ENCODE results near the gene PRR5.

The PRR5 gene

DNA sequence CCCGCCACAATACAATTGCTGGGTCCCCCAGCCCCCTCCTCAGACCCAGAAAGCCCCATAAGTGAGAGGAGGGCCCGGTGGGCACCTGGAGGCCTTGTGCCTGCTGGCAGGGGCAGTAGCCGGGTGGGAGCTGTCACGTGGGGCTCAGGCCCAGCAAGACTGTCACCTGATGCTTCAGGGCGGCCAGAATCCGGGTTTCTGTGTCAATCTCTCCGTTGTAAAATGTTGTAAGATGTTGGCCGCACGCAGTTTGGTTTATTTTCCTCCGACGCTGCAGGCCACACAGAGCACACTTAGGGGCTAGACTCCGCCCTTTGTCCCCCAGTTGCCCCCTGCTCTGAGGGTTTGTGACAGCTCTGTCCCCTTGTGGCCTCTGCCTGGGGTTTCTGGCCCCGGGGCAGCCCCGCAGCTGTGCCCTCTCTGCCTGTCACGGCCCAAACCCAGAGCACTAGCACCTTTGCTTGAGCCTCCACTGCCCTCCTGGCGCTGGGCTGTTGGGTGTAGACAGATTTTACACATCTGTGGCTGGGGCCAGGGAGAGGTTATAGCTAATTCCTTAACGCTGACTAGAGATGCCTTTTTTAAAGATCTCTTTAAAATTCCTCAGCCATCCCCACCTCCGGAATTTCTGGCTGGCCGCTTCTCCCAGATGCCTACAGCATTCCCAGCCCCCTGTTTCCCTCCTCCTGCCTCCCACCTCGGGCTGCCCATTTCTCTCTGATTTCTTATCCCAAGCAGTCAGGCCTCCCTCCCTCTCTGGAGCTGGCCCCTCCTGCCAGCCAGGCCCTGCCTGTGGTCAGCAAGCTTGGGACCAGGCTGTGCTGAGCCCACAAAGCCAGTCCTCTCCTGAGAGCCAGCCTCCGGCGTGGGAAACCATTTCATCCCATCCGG lies 3.2 kb upstream of the PRR5 start:
- H3K27ac ChIP-seq (ENCODE audit: low read depth, low read length): peak overlapping the region; percentile 23

DNA sequence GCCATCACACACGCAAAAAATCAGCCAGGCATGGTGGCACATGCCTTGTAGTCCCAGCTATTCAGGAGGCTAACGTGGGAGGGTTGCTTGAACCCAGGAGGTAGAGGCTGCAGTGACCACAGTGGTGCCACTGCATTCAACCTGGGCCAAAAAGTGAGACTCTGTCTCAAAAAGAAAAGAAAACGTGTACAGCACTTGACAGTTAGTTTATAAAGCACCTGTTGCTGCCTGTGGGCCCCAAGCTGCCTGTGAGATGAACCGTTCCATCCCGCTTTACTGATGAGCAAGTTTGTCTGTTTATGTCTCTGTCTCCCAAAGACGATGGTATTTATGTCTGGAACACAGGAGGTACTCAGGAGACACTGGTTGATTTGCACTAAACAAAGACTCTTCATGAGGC lies 1.5 kb upstream of the PRR5 start:
- H3K27ac ChIP-seq (ENCODE audit: low read depth, low read length): no peak overlapping the region
- no peaks in the 10 kb centered on the region for H3K36me3 ChIP-seq (ENCODE audit: insufficient read depth, low read length)
- peaks cover 0 to 37% of the 10 kb centered on the region in 2 donors for H3K27me3 ChIP-seq (ENCODE audit: control insufficient read depth in 1 of 2, insufficient read depth in 2 of 2, low read length in 2 of 2)
- H3K4me1 ChIP-seq (ENCODE audit: insufficient read depth, low read length): peaks cover 4% of the 10 kb centered on the region
- no peak overlapping the region for H3K9ac ChIP-seq (ENCODE audit: low read length)
- no peak overlapping the region for H3K4me3 ChIP-seq (ENCODE audit: low read depth in 1 of 2, low read length in 2 of 2)
- H3K9me3 ChIP-seq (ENCODE audit: low read length): no peaks in the 10 kb centered on the region

More for the DNA sequence above, 3.2 kb upstream of the PRR5 start:
- H3K27me3 ChIP-seq (ENCODE audit: control insufficient read depth in 1 of 2, insufficient read depth in 2 of 2, low read length in 2 of 2): peaks cover 0 to 29% of the 10 kb centered on the region in 2 donors
- H3K4me3 ChIP-seq (ENCODE audit: low read depth in 1 of 2, low read length in 2 of 2): no peak overlapping the region
- no peaks in the 10 kb centered on the region for H3K9me3 ChIP-seq (ENCODE audit: low read length)
- H3K9ac ChIP-seq (ENCODE audit: low read length): no peak overlapping the region
- H3K4me1 ChIP-seq (ENCODE audit: insufficient read depth, low read length): peaks cover 4% of the 10 kb centered on the region
- H3K36me3 ChIP-seq (ENCODE audit: insufficient read depth, low read length): no peaks in the 10 kb centered on the region

DNA sequence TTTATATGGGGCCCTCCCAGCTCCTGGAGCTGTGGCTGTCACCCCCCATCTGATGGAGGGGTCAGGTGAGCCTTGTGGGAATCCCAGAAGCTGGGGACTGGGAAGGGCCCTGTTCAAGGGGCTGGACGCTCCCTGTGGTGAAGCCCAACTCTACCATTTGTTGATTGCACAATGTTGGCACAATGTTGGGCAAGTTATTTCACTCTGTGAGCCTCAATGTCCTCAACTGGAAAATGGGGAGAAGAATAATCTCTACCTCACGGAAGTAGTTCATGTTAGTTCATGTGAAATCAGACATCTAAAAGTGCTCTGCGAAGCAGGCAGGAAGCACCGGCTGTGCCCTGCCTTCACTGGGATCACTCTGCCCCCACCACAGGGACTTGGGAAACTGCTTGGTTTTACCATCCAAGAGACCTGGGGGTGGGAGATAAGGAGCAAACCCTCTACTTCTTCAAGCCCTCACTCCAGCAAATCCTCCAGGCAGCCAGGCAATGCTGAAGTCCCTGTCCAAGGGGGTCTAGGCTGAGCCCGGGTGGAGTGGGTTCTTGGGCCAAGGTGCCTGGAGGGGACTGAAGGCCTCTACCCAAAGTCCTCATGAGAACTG lies 715 bp upstream of the PRR5 start:
- H3K27ac ChIP-seq (ENCODE audit: low read depth, low read length): no peak overlapping the region
- peaks cover 4% of the 10 kb centered on the region for H3K4me1 ChIP-seq (ENCODE audit: insufficient read depth, low read length)
- no peaks in the 10 kb centered on the region for H3K36me3 ChIP-seq (ENCODE audit: insufficient read depth, low read length)
- no peak overlapping the region for H3K4me3 ChIP-seq (ENCODE audit: low read depth in 1 of 2, low read length in 2 of 2)
- H3K9me3 ChIP-seq (ENCODE audit: low read length): no peaks in the 10 kb centered on the region
- H3K9ac ChIP-seq (ENCODE audit: low read length): no peak overlapping the region
- peaks cover 0 to 37% of the 10 kb centered on the region in 2 donors for H3K27me3 ChIP-seq (ENCODE audit: control insufficient read depth in 1 of 2, insufficient read depth in 2 of 2, low read length in 2 of 2)

DNA sequence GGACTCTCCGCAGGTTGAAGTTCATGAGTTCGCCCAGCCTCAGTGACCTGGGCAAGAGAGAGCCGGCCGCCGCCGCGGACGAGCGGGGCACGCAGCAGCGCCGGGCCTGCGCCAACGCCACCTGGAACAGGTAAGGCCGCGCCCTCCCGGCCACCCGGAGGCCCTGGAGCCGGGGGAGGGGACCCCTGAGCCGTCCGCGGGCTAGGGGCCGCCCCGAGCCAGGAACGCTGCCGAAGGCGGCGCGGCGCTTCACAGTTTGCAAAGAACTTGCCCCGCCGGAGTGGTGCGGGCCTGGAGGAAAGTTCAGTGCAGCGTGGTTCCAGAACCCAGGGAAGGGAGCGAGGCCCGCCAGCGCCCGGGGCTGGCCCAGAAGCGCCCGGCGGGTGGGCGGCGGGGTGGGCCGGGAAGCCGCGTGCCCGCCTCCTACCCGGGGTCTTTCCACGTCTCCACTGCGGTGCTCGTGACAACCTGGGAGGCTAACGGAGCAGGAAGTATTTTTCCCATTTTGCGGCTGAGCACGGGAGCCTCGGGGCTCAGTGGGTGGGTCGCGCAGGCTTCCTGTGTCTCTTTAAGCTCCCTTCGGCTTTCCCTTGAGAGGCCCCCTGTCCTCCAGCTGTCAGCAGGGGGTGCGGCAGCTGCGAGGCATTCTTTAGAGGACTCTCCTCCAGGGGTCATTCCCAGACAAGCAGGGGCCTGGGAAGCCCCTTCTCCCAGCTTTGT lies 635 bp downstream of the PRR5 start:
- Histone ChIP-seq H3K27ac (ENCODE audit: low read depth, low read length) (no peak overlapping the region), H3K4me3 (ENCODE audit: low read depth in 1 of 2, low read length in 2 of 2) (no peak overlapping the region), H3K36me3 (ENCODE audit: insufficient read depth, low read length) (no peaks in the 10 kb centered on the region), H3K4me1 (ENCODE audit: insufficient read depth, low read length) (peaks cover 4% of the 10 kb centered on the region), H3K27me3 (ENCODE audit: control insufficient read depth in 1 of 2, insufficient read depth in 2 of 2, low read length in 2 of 2) (peaks cover 0 to 43% of the 10 kb centered on the region in 2 donors), H3K9me3 (ENCODE audit: low read length) (no peaks in the 10 kb centered on the region), H3K9ac (ENCODE audit: low read length) (no peak overlapping the region)

DNA sequence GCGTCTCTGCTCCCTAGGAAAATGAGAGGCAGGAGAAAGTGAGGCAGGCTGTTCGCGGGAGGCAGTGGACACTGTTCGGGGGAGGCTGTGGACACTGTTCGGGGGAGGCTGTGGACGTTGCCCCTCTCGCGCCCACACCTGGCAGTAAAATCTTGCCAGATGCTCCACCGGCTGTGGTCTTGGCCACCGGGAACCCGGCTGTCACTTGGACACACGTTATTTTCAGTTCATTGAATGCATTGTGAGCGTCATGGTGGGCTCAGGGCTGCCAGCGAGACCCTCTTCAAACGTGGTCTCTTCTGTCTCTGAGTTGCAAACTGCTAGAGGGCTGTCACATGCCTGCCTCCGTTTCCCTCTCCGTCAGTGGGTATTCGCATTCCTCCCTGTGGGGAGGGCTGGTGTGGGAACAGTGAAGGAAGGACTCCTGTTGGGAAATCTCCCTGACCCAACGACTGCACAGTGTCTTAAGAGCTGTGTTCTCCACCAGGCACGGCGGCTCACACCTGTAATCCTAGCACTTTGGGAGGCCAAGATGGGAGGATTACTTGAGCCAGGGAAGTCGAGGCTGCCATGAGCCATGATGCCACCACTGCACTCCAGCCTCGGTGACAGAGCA lies 1.4 kb downstream of the PRR5 start:
- Histone ChIP-seq H3K4me1 (ENCODE audit: insufficient read depth, low read length) (peaks cover 4% of the 10 kb centered on the region), H3K27ac (ENCODE audit: low read depth, low read length) (no peak overlapping the region), H3K36me3 (ENCODE audit: insufficient read depth, low read length) (no peaks in the 10 kb centered on the region), H3K4me3 (ENCODE audit: low read depth in 1 of 2, low read length in 2 of 2) (no peak overlapping the region), H3K9ac (ENCODE audit: low read length) (no peak overlapping the region), H3K27me3 (ENCODE audit: control insufficient read depth in 1 of 2, insufficient read depth in 2 of 2, low read length in 2 of 2) (peaks cover 0 to 42% of the 10 kb centered on the region in 2 donors), H3K9me3 (ENCODE audit: low read length) (no peaks in the 10 kb centered on the region)

DNA sequence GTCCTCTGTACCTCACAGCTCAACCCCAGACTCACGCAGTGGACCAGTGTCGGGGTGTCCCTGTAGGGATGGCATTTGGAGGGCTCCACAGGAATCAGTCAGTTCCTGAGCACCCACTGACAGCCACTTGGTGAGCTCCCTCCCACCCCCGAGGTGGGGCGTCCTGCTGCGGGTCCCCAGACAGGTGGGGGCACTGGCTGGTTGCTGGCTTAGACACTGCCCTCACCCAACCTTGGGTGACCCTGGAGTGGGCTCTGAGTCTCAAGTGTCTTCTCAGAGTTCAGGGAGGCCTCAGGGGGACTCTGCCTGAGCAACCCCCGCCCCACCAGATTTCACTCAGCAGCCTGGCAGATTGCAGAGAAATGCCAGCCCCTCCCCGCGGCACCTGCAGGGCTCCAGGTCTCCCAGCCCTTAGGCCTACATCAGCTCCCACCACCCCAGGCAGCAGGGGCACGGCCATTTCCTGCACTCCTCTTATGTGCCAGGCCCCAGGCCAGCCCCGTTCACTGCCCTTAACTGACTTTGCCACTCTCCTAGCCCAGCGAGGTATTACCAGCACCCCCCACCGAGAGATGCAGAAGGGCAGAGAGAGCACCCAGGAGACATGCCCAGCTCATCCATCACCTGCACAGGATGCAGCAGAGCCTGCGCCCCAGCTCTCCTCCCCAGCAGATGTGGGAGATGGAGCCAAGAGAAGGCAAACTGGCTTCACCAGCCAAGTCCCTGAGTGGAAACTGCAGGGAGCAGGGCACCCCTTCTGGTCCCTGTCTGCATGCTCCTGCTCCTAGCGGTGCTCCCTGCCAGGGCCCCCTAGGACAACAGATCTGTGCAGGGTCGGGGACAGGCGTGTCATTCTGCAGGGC lies 2.4 kb downstream of the PRR5 start:
- Histone ChIP-seq H3K36me3 (ENCODE audit: insufficient read depth, low read length) (no peaks in the 10 kb centered on the region), H3K9me3 (ENCODE audit: low read length) (no peaks in the 10 kb centered on the region), H3K27ac (ENCODE audit: low read depth, low read length) (no peak overlapping the region), H3K4me3 (ENCODE audit: low read depth in 1 of 2, low read length in 2 of 2) (no peak overlapping the region), H3K4me1 (ENCODE audit: insufficient read depth, low read length) (peaks cover 4% of the 10 kb centered on the region), H3K9ac (ENCODE audit: low read length) (no peak overlapping the region), H3K27me3 (ENCODE audit: control insufficient read depth in 1 of 2, insufficient read depth in 2 of 2, low read length in 2 of 2) (peaks cover 0 to 33% of the 10 kb centered on the region in 2 donors)

DNA sequence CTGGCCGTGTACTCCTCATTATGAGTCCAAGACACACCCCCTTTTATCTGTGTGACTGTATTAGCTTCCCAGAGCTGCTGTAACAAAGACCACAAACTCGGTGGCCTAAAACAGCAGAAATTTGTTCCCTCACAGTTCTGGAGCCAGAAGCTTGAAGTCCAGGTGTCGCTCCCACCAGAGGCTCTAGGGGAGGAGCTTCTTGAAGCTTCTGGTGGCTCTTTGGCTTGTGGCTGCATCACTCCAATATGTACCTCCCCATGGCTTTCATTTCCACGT lies 3.0 kb downstream of the PRR5 start:
- H3K4me1 ChIP-seq (ENCODE audit: insufficient read depth, low read length): peaks cover 4% of the 10 kb centered on the region
- H3K36me3 ChIP-seq (ENCODE audit: insufficient read depth, low read length): no peaks in the 10 kb centered on the region
- H3K27me3 ChIP-seq (ENCODE audit: control insufficient read depth in 1 of 2, insufficient read depth in 2 of 2, low read length in 2 of 2): peaks cover 0 to 33% of the 10 kb centered on the region in 2 donors
- H3K27ac ChIP-seq (ENCODE audit: low read depth, low read length): no peak overlapping the region
- no peaks in the 10 kb centered on the region for H3K9me3 ChIP-seq (ENCODE audit: low read length)
- H3K4me3 ChIP-seq (ENCODE audit: low read depth in 1 of 2, low read length in 2 of 2): no peak overlapping the region
- H3K9ac ChIP-seq (ENCODE audit: low read length): no peak overlapping the region

DNA sequence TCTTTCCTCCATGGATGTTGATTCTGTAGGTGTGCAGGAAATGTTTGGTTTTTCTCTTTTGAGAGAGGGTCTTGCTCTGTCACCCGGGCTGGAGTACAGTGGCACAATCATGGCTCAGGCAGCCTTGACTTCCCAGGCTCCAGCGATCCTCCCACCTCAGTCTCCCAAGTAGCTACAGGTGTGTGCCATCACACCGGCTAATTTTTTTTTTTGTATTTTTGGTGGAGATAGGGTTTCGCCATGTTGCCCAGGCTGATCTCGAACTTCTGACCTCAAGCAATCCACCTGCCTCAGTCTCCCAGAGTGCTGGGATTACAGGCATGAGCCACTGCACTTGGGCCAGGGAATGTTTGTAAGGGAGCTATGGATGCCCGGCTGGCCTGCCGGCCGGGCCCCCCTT lies 4.5 kb downstream of the PRR5 start:
- peaks cover 0 to 30% of the 10 kb centered on the region in 2 donors for H3K27me3 ChIP-seq (ENCODE audit: control insufficient read depth in 1 of 2, insufficient read depth in 2 of 2, low read length in 2 of 2)
- H3K9me3 ChIP-seq (ENCODE audit: low read length): no peaks in the 10 kb centered on the region
- H3K9ac ChIP-seq (ENCODE audit: low read length): no peak overlapping the region
- H3K36me3 ChIP-seq (ENCODE audit: insufficient read depth, low read length): no peaks in the 10 kb centered on the region
- peaks cover 4% of the 10 kb centered on the region for H3K4me1 ChIP-seq (ENCODE audit: insufficient read depth, low read length)
- H3K27ac ChIP-seq (ENCODE audit: low read depth, low read length): no peak overlapping the region
- H3K4me3 ChIP-seq (ENCODE audit: low read depth in 1 of 2, low read length in 2 of 2): no peak overlapping the region

DNA sequence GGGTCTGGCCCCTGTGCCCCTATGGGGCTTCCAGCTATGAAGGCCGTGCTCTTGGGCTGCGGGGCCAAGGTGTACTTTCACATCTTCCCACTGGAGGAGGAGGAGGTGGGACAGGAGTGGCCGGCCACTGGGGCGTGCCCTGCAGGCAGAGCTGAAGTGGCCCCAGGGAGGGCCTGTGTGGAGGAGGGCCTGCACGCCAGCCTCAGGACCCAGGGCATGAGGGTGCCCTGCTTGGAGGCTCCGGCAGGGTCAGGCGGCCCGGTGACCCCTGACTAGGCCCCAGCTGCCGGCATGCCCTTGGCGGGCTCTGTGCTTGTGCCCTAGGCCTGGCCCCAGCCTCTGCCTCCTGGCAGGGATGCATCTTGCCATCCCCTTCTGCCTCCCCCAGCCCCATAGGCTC lies 5.2 kb downstream of the PRR5 start:
- peaks cover 4% of the 10 kb centered on the region for H3K4me1 ChIP-seq (ENCODE audit: insufficient read depth, low read length)
- H3K4me3 ChIP-seq (ENCODE audit: low read depth in 1 of 2, low read length in 2 of 2): no peak overlapping the region
- H3K9me3 ChIP-seq (ENCODE audit: low read length): no peaks in the 10 kb centered on the region
- no peak overlapping the region for H3K9ac ChIP-seq (ENCODE audit: low read length)
- H3K27ac ChIP-seq (ENCODE audit: low read depth, low read length): no peak overlapping the region
- H3K27me3 ChIP-seq (ENCODE audit: control insufficient read depth in 1 of 2, insufficient read depth in 2 of 2, low read length in 2 of 2): peaks cover 0 to 28% of the 10 kb centered on the region in 2 donors
- H3K36me3 ChIP-seq (ENCODE audit: insufficient read depth, low read length): no peaks in the 10 kb centered on the region

DNA sequence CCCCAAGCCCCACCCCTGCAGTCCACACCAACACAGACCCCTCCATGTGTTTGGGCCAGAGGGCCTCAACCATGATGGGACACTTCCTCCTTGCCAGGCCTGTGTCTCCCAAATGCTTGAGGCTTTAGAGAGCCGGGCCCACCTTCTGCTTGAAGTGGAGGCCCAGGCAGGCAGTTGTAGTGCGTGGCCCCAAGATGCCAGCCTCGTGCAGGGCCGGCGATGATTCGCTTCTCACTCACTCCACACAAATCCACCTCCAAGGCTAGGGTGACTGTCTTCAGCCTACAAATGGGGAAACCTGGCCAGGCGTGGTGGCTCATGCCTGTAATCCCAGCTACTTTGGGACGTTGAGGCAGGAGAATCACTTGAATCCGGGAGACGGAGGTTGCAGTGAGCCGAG lies 5.7 kb downstream of the PRR5 start:
- Histone ChIP-seq H3K36me3 (ENCODE audit: insufficient read depth, low read length) (no peaks in the 10 kb centered on the region), H3K9me3 (ENCODE audit: low read length) (no peaks in the 10 kb centered on the region), H3K4me3 (ENCODE audit: low read depth in 1 of 2, low read length in 2 of 2) (no peak overlapping the region), H3K27ac (ENCODE audit: low read depth, low read length) (no peak overlapping the region), H3K27me3 (ENCODE audit: control insufficient read depth in 1 of 2, insufficient read depth in 2 of 2, low read length in 2 of 2) (peaks cover 0 to 23% of the 10 kb centered on the region in 2 donors), H3K4me1 (ENCODE audit: insufficient read depth, low read length) (peaks cover 4% of the 10 kb centered on the region), H3K9ac (ENCODE audit: low read length) (no peak overlapping the region)

All from muscle layer of colon (tissue), 2 donors.